HG03432 (cell line): ENCODE data around the gene BPGM.

Experiments used
- ATAC-seq: cut with Tn5 transposase; IDR thresholded peaks from one replicate; pipeline ENCODE4 v1.9.1; 2021; ENCODE audit warnings: mild to moderate bottlenecking, moderate library complexity; ENCODE audit not compliant: unreplicated experiment

The BPGM gene

GRCh38 chr7:134646425-134647305, at the start of gene BPGM:
Gene BPGM, plus strand, starts transcription at chr7:134646853. Its CDS starts 14,655 bp downstream, at chr7:134661508.
- peak; percentile 98 for ATAC-seq

GRCh38 chr7:134599371-134599770, 47.3 kb upstream of the BPGM start:
- no peak for ATAC-seq

- no peak for ATAC-seq
Measured at GRCh38 chr7:134601459-134601858, 45.2 kb upstream of the BPGM start.

GRCh38 chr7:134602881-134603451, 43.7 kb upstream of the BPGM start:
- no peak for ATAC-seq

GRCh38 chr7:134605978-134606923, 40.4 kb upstream of the BPGM start:
- peak; percentile 83 for ATAC-seq

- no peak for ATAC-seq
Measured at GRCh38 chr7:134611611-134612151, 35.0 kb upstream of the BPGM start.

GRCh38 chr7:134612197-134612596, 34.5 kb upstream of the BPGM start:
- no peak for ATAC-seq

GRCh38 chr7:134613623-134614347, 32.9 kb upstream of the BPGM start:
- no peak for ATAC-seq

- no peak for ATAC-seq
Measured at GRCh38 chr7:134616611-134617010, 30.0 kb upstream of the BPGM start.

- ATAC-seq, result no peak
Measured at GRCh38 chr7:134618756-134619530, 27.7 kb upstream of the BPGM start.

- no peak for ATAC-seq
Measured at GRCh38 chr7:134619627-134620331, 26.9 kb upstream of the BPGM start.

- ATAC-seq, result no peak
Measured at GRCh38 chr7:134622303-134622995, 24.2 kb upstream of the BPGM start.

- ATAC-seq, result no peak
Measured at GRCh38 chr7:134623193-134623592, 23.5 kb upstream of the BPGM start.

- no peak for ATAC-seq
Measured at GRCh38 chr7:134625550-134625949, 21.1 kb upstream of the BPGM start.

- no peak for ATAC-seq
Measured at GRCh38 chr7:134627109-134627774, 19.4 kb upstream of the BPGM start.

- ATAC-seq, result no peak
Measured at GRCh38 chr7:134627775-134628153, 18.9 kb upstream of the BPGM start.

- ATAC-seq, result no peak
Measured at GRCh38 chr7:134629445-134629844, 17.2 kb upstream of the BPGM start.

GRCh38 chr7:134630237-134630636, 16.4 kb upstream of the BPGM start:
- no peak for ATAC-seq
